Panc1 (cell line): Measurements from ENCODE around the gene BECN2. TPM values are rescaled to one million over a fixed set of nuclear protein-coding genes. Genes with fewer than 3 reads are reported as not detected.

Source experiments
- ATAC-seq: fragments of 200-7000 bp; cut with Tn5 transposase; 2 replicates; pipeline ENCODE4 v1.9.1; 2020; ENCODE audit warnings: mild to moderate bottlenecking, moderate library complexity
- BruUV-seq: library from RNA; stranded (reverse); fragments of 400-500 nt; replicated peaks from 2 replicates; lab custom pipeline; 2021; lab: Mats Ljungman, UMichigan
- CTCF ChIA-PET: fragments of 300-600 bp; sonication (Branson Sonifier 250); formaldehyde crosslinking; loops from one replicate; lab custom pipeline; 2022; ENCODE audit warnings: antibody characterized with exemption; lab: Charles Lee
- POLR2A ChIA-PET: fragments of 300-600 bp; sonication (Branson Sonifier 250); formaldehyde crosslinking; loops from one replicate; lab custom pipeline; 2022; ENCODE audit warnings: antibody characterized with exemption; lab: Charles Lee
- DNase-seq: peaks from one replicate; pipeline ENCODE4 v3.0.0-alpha.2; 2010; ENCODE audit warnings: low read depth, low spot score
- H3K27ac ChIP-seq: 2 replicates; pipeline ENCODE4 v1.5.1; 2011; ENCODE audit warnings: mild to moderate bottlenecking, low read length, inconsistent platforms
- H3K27me3 ChIP-seq: fragments of 200-500 bp; sonication (Bioruptor generic); 2 replicates; pipeline ENCODE4 v1.6.0; 2014; ENCODE audit warnings: low read length, inconsistent platforms; ENCODE audit not compliant: control insufficient read depth, insufficient read depth
- H3K36me3 ChIP-seq: fragments of 200-500 bp; sonication (Bioruptor generic); 2 replicates; pipeline ENCODE4 v1.5.1; 2014; ENCODE audit warnings: inconsistent platforms, mild to moderate bottlenecking, low read length, moderate library complexity; ENCODE audit not compliant: control insufficient read depth, insufficient read depth
- H3K4me1 ChIP-seq: 2 replicates; pipeline ENCODE4 v1.5.1; 2011; ENCODE audit warnings: inconsistent platforms, mild to moderate bottlenecking, low read length, moderate library complexity; ENCODE audit not compliant: control insufficient read depth, insufficient read depth
- H3K4me3 ChIP-seq, 2 experiments: 2 replicates each; pipeline ENCODE4 v1.5.1; 2011 to 2012; ENCODE audit warnings: low read depth in 2 of 2, low read length in 2 of 2, mild to moderate bottlenecking in 2 of 2, inconsistent platforms in 1 of 2, moderate library complexity in 1 of 2
- H3K9me3 ChIP-seq: fragments of 200-500 bp; sonication (Bioruptor generic); 2 replicates; pipeline ENCODE4 v1.5.1; 2014; ENCODE audit warnings: low read depth, mild to moderate bottlenecking, inconsistent platforms, low read length, moderate library complexity; ENCODE audit not compliant: control insufficient read depth, insufficient read depth
- CTCF ChIP-seq: fragments of 450-650 bp; IDR thresholded peaks from 2 replicates; pipeline ENCODE4 v1.5.1; 2017; ENCODE audit warnings: mild to moderate bottlenecking
- POLR2AphosphoS5 ChIP-seq: IDR thresholded peaks from 2 replicates; pipeline ENCODE4 v1.6.1; 2012; ENCODE audit warnings: mild to moderate bottlenecking, low read depth, low read length, moderate library complexity
- REST ChIP-seq, 2 experiments: IDR thresholded peaks; 2 replicates each; pipeline ENCODE4 v1.6.1; 2011 to 2012; ENCODE audit warnings: low read depth in 2 of 2, control low read depth in 1 of 2, low read length in 1 of 2, mild to moderate bottlenecking in 1 of 2, moderate library complexity in 1 of 2; ENCODE audit not compliant: insufficient read depth in 1 of 2
- SIN3A ChIP-seq: IDR thresholded peaks from 2 replicates; pipeline ENCODE4 v1.6.1; 2012; ENCODE audit warnings: low read depth, mild to moderate bottlenecking, low read length, moderate library complexity, borderline replicate concordance; ENCODE audit not compliant: insufficient read depth
- TCF7L2 ChIP-seq: IDR thresholded peaks from 2 replicates; pipeline ENCODE4 v1.6.1; 2011; ENCODE audit warnings: mild to moderate bottlenecking, low read depth, low read length, inconsistent platforms
- in situ Hi-C: cut with HindIII; loops from 2 replicates; pipeline ENCODE4 v1.10.0; 2016; ENCODE audit warnings: low sequenced_read_pairs, low pct_unique_long_range_greater_than_20kb
- intact Hi-C: fragments of 100-400 bp; cut with micrococcal nuclease; formaldehyde crosslinking; loops from one replicate; pipeline ENCODE4 v1.10.0; 2022; ENCODE audit not compliant: unreplicated experiment
- total RNA-seq: library from RNA; stranded (reverse); gene quantifications from one replicate; pipeline ENCODE4 v1.2.1, GENCODE V29; 2021; ENCODE audit not compliant: unreplicated experiment

Gene BECN2
- total RNA-seq, 1 experiment from 2014 or later, result not detected

GRCh38 chr1:242005866-242006535 is 48.4 kb downstream of the BECN2 start:
- H3K27me3 ChIP-seq, result no peaks in the 10 kb centered on the region
- no peak for ATAC-seq
- no peaks in the 10 kb centered on the region for H3K4me1 ChIP-seq
- no peaks in the 10 kb centered on the region for H3K9me3 ChIP-seq
- H3K27ac ChIP-seq, result no peak overlapping the region
- CTCF ChIA-PET, result no interaction called here
- no peak overlapping the region for H3K4me3 ChIP-seq
- in situ Hi-C loops, result no loop called here
- POLR2A ChIA-PET, result no interaction called here
- no peak for DNase-seq
- BruUV-seq, result no TSS peak
- H3K36me3 ChIP-seq, result no peaks in the 10 kb centered on the region
- TF ChIP-seq POLR2AphosphoS5 (no peak), TCF7L2 (no peak), REST (IDR thresholded peaks at IDR 0.05; ENCODE audit: insufficient read depth in 1 of 2, low read depth in 2 of 2, low read length in 1 of 2) (no peak), CTCF (no peak)
- intact Hi-C loops, result no loop called here

GRCh38 chr1:242006976-242007375 is 49.4 kb downstream of the BECN2 start:
- no peaks in the 10 kb centered on the region for H3K9me3 ChIP-seq
- no peak for DNase-seq
- no peak for TF ChIP-seq CTCF
- TF ChIP-seq POLR2AphosphoS5, result no peak
- no peak for TF ChIP-seq TCF7L2
- no peak for TF ChIP-seq SIN3A
- no peak for TF ChIP-seq REST (IDR thresholded peaks at IDR 0.05; ENCODE audit: insufficient read depth in 1 of 2, low read depth in 2 of 2, low read length in 1 of 2)
- H3K4me1 ChIP-seq, result no peaks in the 10 kb centered on the region
- BruUV-seq, result no TSS peak
- no peak overlapping the region for H3K4me3 ChIP-seq
- no peaks in the 10 kb centered on the region for H3K27me3 ChIP-seq
- H3K36me3 ChIP-seq, result no peaks in the 10 kb centered on the region
- ChIA-PET CTCF (no interaction called here), POLR2A (no interaction called here)
- ATAC-seq, result no peak
- H3K27ac ChIP-seq, result no peak overlapping the region
- intact Hi-C loops (no loop called here), in situ Hi-C loops (no loop called here)
